ENCODE measurements around the gene LRRC39.

LRRC39 gene

GRCh38 chr1:100132566-100133477 is 45.2 kb downstream of the LRRC39 start, which contains the start of the genes SASS6 and TRMT13 (continued):
- no peak for TF ChIP-seq PRDM2 (tag by site-specific recombination; IDR thresholded peaks at IDR 0.05; ENCODE audit: borderline replicate concordance)
- peak; percentile 70 for TF ChIP-seq KLF8 (tag by site-specific recombination; IDR thresholded peaks at IDR 0.05)
- no peak for TF ChIP-seq ZNF488 (tag by site-specific recombination; IDR thresholded peaks at IDR 0.05)
- peak; percentile 100 for TF ChIP-seq ZNF580 (tag by site-specific recombination; IDR thresholded peaks at IDR 0.05)
- no peak for TF ChIP-seq ZNF830 (tag by site-specific recombination; IDR thresholded peaks at IDR 0.05; ENCODE audit: low read depth)
- TF ChIP-seq ZNF600 (tag by site-specific recombination; IDR thresholded peaks at IDR 0.05), result peak; percentile 65
- TF ChIP-seq GLI4 (tag by site-specific recombination; IDR thresholded peaks at IDR 0.05), result no peak
- no peak for TF ChIP-seq ZFP41 (tag by site-specific recombination; IDR thresholded peaks at IDR 0.05; ENCODE audit: borderline replicate concordance)
- peak; percentile 98 for TF ChIP-seq ZNF366 (tag by site-specific recombination; conservative IDR thresholded peaks at IDR 0.05)
- TF ChIP-seq PRDM1 (tag by site-specific recombination; IDR thresholded peaks at IDR 0.05), result no peak
- TF ChIP-seq ZNF335 (tag by site-specific recombination; conservative IDR thresholded peaks at IDR 0.05), result peak; percentile 98
- no peak for TF ChIP-seq ZNF707 (tag by site-specific recombination; IDR thresholded peaks at IDR 0.05)
- TF ChIP-seq, protein P1, sequence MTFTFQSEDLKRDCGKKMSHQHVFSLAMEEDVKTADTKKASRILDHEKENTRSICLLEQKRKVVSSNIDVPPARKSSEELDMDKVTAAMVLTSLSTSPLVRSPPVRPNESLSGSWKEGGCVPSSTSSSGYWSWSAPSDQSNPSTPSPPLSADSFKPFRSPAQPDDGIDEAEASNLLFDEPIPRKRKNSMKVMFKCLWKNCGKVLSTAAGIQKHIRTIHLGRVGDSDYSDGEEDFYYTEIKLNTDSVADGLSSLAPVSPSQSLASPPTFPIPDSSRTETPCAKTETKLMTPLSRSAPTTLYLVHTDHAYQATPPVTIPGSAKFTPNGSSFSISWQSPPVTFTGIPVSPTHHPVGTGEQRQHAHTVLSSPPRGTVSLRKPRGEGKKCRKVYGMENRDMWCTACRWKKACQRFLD (tag by site-specific recombination; IDR thresholded peaks at IDR 0.05), result no peak
- TF ChIP-seq ZFHX2 (tag by site-specific recombination; conservative IDR thresholded peaks at IDR 0.05), result peak; percentile 81
- TF ChIP-seq GLI2 (tag by site-specific recombination; IDR thresholded peaks at IDR 0.05; ENCODE audit: borderline replicate concordance, low read depth), result no peak
- peak; percentile 89 for TF ChIP-seq ZNF629 (tag by site-specific recombination; IDR thresholded peaks at IDR 0.05)
- TF ChIP-seq ZNF624 (tag by site-specific recombination; IDR thresholded peaks at IDR 0.05), result no peak; the same call in 1 of the 2 replicates
- TF ChIP-seq ZNF433 (tag by site-specific recombination; IDR thresholded peaks at IDR 0.05; ENCODE audit: low read depth), result no peak
- peak; percentile 54; the same call in 1 of the 2 replicates for TF ChIP-seq SCRT1 (tag by site-specific recombination; IDR thresholded peaks at IDR 0.05; ENCODE audit: borderline replicate concordance)
- peak; percentile 73; the same call in 1 of the 2 replicates for TF ChIP-seq ZNF423 (tag by site-specific recombination; IDR thresholded peaks at IDR 0.05)
- no peak for TF ChIP-seq ZNF302 (tag by site-specific recombination; IDR thresholded peaks at IDR 0.05; ENCODE audit: low read depth)
- no peak for TF ChIP-seq SALL2 (tag by site-specific recombination; IDR thresholded peaks at IDR 0.05; ENCODE audit: borderline replicate concordance)
- TF ChIP-seq ZNF792 (tag by site-specific recombination; IDR thresholded peaks at IDR 0.05), result no peak
- no peak for TF ChIP-seq ZNF530 (tag by site-specific recombination; IDR thresholded peaks at IDR 0.05; ENCODE audit: low read depth)
- no peak for TF ChIP-seq MEIS1 (CRISPR knock-in tag; IDR thresholded peaks at IDR 0.05; ENCODE audit: borderline replicate concordance)
- TF ChIP-seq ZNF521 (tag by site-specific recombination; IDR thresholded peaks at IDR 0.05), result no peak
- TF ChIP-seq ZNF2 (tag by site-specific recombination; IDR thresholded peaks at IDR 0.05), result peak; percentile 75; the same call in 1 of the 2 replicates
- TF ChIP-seq, protein P2, sequence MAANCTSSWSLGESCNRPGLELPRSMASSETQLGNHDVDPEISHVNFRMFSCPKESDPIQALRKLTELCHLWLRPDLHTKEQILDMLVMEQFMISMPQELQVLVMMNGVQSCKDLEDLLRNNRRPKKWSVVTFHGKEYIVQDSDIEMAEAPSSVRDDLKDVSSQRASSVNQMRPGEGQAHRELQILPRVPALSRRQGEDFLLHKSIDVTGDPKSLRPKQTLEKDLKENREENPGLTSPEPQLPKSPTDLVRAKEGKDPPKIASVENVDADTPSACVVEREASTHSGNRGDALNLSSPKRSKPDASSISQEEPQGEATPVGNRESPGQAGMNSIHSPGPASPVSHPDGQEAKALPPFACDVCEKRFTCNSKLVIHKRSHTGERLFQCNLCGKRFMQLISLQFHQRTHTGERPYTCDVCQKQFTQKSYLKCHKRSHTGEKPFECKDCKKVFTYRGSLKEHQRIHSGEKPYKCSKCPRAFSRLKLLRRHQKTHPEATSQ (tag by site-specific recombination; IDR thresholded peaks at IDR 0.05), result no peak; the same call in 1 of the 2 replicates
- TF ChIP-seq, protein P3, sequence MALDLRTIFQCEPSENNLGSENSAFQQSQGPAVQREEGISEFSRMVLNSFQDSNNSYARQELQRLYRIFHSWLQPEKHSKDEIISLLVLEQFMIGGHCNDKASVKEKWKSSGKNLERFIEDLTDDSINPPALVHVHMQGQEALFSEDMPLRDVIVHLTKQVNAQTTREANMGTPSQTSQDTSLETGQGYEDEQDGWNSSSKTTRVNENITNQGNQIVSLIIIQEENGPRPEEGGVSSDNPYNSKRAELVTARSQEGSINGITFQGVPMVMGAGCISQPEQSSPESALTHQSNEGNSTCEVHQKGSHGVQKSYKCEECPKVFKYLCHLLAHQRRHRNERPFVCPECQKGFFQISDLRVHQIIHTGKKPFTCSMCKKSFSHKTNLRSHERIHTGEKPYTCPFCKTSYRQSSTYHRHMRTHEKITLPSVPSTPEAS (tag by site-specific recombination; IDR thresholded peaks at IDR 0.05), result peak; percentile 34; the same call in 1 of the 2 replicates
